Stimulated activated CD4-positive, alpha-beta T cell treated with anti-CD3 and anti-CD28 coated beads, Interleukin-4, amount 100 ng/mL, for 48 hours (primary cell): ENCODE results near the gene DZANK1.
"Not testable (repeated sequence)": the region's sequence is repeated elsewhere in the genome, so short reads cannot be mapped to it uniquely, and the experiment has no call there.

Source experiments
- DNase-seq, 2 donors: peaks; one replicate each; pipeline ENCODE4 v3.0.0-alpha.2; 2020; ENCODE audit warnings: low read depth in 2 of 2

DZANK1 gene

GRCh38 chr20:18377896-18378481, 88.8 kb downstream of the DZANK1 start:
- no peak for DNase-seq

DNA sequence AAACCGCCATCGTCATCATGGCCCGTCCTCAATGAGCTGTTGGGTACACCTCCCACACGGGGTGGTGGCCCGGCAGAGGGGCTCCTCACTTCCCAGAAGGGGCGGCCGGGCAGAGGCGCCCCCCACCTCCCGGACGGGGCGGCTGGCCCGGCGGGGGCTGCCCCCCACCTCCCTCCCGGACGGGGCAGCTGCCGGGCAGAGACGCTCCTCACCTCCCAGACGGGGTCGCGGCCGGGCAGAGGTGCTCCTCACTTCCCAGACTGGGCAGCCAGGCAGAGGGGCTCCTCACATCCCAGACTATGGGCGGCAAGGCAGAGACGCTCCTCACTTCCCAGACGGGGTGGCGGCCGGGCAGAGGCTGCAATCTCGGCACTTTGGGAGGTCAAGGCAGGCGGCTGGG, 91.3 kb downstream of the DZANK1 start:
- not testable (repeated sequence) for DNase-seq

DNA sequence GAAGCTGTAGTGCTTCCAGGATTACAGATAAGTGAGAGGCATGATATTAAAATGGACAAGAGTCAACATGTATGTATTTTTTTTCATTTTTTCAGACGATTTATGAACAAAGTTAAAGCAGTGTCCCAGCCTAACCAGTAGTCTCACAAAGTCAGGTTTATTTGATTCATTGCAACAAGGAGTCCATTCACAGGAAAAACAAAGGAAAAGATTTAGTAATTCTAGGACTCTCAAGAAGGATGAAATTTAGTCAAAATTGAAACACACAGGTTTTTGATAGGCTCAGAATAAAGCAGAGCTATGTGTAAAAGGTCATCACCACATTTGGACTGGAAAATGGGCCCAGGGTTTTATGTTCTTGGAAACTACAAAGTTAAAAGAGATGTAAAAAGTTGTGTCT, 94.5 kb downstream of the DZANK1 start:
- DNase-seq, result no peak

DNA sequence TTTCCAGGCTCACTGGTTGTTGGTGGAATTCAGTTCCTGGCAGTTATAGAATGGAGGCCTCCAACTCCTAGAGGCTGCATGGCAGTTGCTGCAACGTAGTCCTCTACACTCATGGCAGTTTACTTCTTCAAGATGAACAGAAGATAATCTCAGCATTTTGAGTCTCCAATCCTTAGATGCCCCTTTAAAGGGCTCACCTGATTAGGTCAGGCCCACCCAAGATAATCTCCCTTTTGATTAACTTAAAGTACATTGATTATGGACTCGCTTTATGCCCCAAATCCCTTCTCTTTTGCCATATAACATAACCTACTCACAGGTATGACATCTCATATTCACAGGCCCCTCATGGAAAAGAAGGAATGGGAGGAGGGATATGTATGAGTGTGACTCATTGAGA, 102.1 kb downstream of the DZANK1 start:
- no peak for DNase-seq

- DNase-seq, result no peak
These were observed 103.1 kb downstream of the DZANK1 start for GRCh38 chr20:18363708-18364107.

DNA sequence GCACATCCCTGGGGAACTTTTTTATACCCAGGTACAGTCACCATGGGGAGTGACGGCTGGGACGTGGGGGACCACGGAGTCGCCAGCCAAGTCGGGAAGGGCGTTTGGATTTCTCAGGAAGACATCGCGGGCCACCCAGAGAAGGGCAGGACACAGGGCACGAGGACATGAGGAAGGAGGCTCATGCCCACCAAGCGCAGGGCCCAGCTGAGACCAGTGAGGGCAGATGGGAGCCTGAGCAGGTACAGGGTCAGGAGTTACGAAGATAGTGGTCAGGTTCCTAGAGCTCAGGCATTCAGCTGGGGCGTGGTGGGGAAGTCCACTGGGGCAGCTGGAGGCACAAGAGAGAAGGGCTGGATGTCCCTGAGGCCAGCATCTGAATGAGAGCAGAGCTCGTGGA, 103.9 kb downstream of the DZANK1 start:
- no peak for DNase-seq

GRCh38 chr20:18361678-18362077, 105.2 kb downstream of the DZANK1 start:
- DNase-seq, result no peak

DNA sequence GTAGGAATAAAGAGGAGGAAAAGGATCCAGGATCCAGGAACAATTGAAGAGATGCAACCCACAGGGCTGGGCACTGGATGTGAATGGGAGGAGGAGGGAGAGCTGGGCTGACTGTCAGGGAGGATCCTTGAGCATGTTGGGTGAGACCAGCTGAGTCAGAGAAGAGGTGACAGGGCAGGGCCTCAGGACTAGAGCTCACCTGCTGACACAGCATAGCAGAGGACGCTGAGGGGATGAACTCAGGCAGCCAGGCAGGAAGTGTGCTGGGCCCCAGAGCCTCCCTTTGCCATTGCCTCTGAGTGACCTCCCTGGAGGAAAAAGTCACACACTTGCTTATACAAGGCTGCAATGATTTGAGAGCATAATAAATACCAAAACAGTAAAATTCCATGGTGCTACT, 106.2 kb downstream of the DZANK1 start:
- DNase-seq, result no peak

GRCh38 chr20:18359854-18360253, 107.0 kb downstream of the DZANK1 start:
- DNase-seq, result no peak

- DNase-seq, result not testable (repeated sequence)
These were observed 117.1 kb downstream of the DZANK1 start for GRCh38 chr20:18349749-18350148.
